SW 1271 (cell line): ENCODE data around the gene UCK2.
A peak's percentile ranks its signal among the peaks of the same experiment; 100 is the strongest.

ENCODE experiments used
- DNase-seq, 2 experiments: peaks; one replicate each; lab custom pipeline; 2025; lab: John Stamatoyannopoulos, UW

UCK2 gene

GRCh38 chr1:165855010-165855838 lies 27.8 kb downstream of the UCK2 start:
- DNase-seq, result no peak

- no peak for DNase-seq
Measured at GRCh38 chr1:165856021-165856420, 28.6 kb downstream of the UCK2 start.

GRCh38 chr1:165856606-165857005 lies 29.2 kb downstream of the UCK2 start:
- no peak for DNase-seq

GRCh38 chr1:165857046-165857801 lies 29.8 kb downstream of the UCK2 start:
- DNase-seq, result no peak

GRCh38 chr1:165858364-165858823 lies 31.0 kb downstream of the UCK2 start:
- no peak for DNase-seq

- DNase-seq, result no peak
Measured at GRCh38 chr1:165858967-165859845, 31.8 kb downstream of the UCK2 start.

GRCh38 chr1:165860065-165860464 lies 32.7 kb downstream of the UCK2 start:
- no peak for DNase-seq

GRCh38 chr1:165861911-165862310 lies 34.5 kb downstream of the UCK2 start:
- DNase-seq, result no peak

- no peak for DNase-seq
Measured at GRCh38 chr1:165862448-165862847, 35.0 kb downstream of the UCK2 start.

- DNase-seq, result no peak
Measured at GRCh38 chr1:165863346-165863745, 35.9 kb downstream of the UCK2 start.

GRCh38 chr1:165865633-165866340 lies 38.4 kb downstream of the UCK2 start:
- no peak for DNase-seq

GRCh38 chr1:165869343-165869742 lies 41.9 kb downstream of the UCK2 start:
- no peak for DNase-seq

- peak; percentile 45 to 58 for DNase-seq
Measured at GRCh38 chr1:165871311-165872067, 44.1 kb downstream of the UCK2 start.

- DNase-seq, result no peak
Measured at GRCh38 chr1:165873481-165873880, 46.1 kb downstream of the UCK2 start.

- DNase-seq, result no peak
Measured at GRCh38 chr1:165874643-165875042, 47.2 kb downstream of the UCK2 start.

GRCh38 chr1:165875171-165875570 lies 47.8 kb downstream of the UCK2 start:
- DNase-seq, result no peak

- no peak for DNase-seq
Measured at GRCh38 chr1:165875604-165876003, 48.2 kb downstream of the UCK2 start.

- DNase-seq, result no peak
Measured at GRCh38 chr1:165876121-165876520, 48.7 kb downstream of the UCK2 start.

- DNase-seq, result no peak
Measured at GRCh38 chr1:165877411-165877810, 50.0 kb downstream of the UCK2 start.

- no peak for DNase-seq
Measured at GRCh38 chr1:165877940-165878556, 50.6 kb downstream of the UCK2 start.
